Suprapubic skin (tissue), 4 donors: ENCODE measurements around the gene GMDS. TPM values are rescaled to one million over a fixed set of nuclear protein-coding genes. Genes with fewer than 3 reads are reported as not detected.

Experiments used
- DNase-seq, 2 donors: peaks; one replicate each; pipeline ENCODE4 v3.0.0-alpha.2; 2019; ENCODE audit warnings: low spot score in 2 of 2
- H3K27ac ChIP-seq: fragments of 200-600 bp; sonication (generic); one replicate; pipeline ENCODE4 v1.5.1; 2019
- H3K27me3 ChIP-seq: fragments of 200-600 bp; sonication (generic); one replicate; pipeline ENCODE4 v1.5.1; 2019
- H3K36me3 ChIP-seq: fragments of 200-600 bp; sonication (generic); one replicate; pipeline ENCODE4 v1.5.1; 2019
- H3K4me1 ChIP-seq: fragments of 200-600 bp; sonication (generic); one replicate; pipeline ENCODE4 v1.5.1; 2019
- H3K4me3 ChIP-seq: fragments of 200-600 bp; sonication (generic); one replicate; pipeline ENCODE4 v1.5.1; 2019; ENCODE audit warnings: mild to moderate bottlenecking
- H3K9me3 ChIP-seq: fragments of 200-600 bp; sonication (generic); one replicate; pipeline ENCODE4 v1.5.1; 2019
- CTCF ChIP-seq, 2 donors: fragments of 200-600 bp in 1 of 2; fragments of 450-650 bp in 1 of 2; sonication (generic) in 1 of 2; IDR thresholded peaks; one replicate each; pipeline ENCODE4 v1.5.1; 2016 to 2019; ENCODE audit warnings: antibody characterized with exemption in 2 of 2, mild to moderate bottlenecking in 1 of 2, moderate library complexity in 1 of 2
- EP300 ChIP-seq: sonication (generic); formaldehyde crosslinking; IDR thresholded peaks from one replicate; pipeline ENCODE4 v1.6.1; 2017; ENCODE audit warnings: antibody characterized with exemption
- POLR2A ChIP-seq, 2 donors: fragments of 450-650 bp; IDR thresholded peaks; one replicate each; pipeline ENCODE4 v1.6.1; 2017; ENCODE audit warnings: antibody characterized with exemption in 2 of 2, mild to moderate bottlenecking in 2 of 2, moderate library complexity in 2 of 2
- POLR2AphosphoS5 ChIP-seq, 3 donors: sonication (generic); formaldehyde crosslinking; IDR thresholded peaks; one replicate each; pipeline ENCODE4 v1.6.1; 2017; ENCODE audit warnings: antibody characterized with exemption in 3 of 3
- WGBS: methylation state at CpG from one replicate; pipeline ENCODE4 v1.1.5; 2018; 5-methylcytosine and 5-hydroxymethylcytosine counted together
- total RNA-seq, 4 donors: library from RNA; depleted of rRNA; stranded (reverse); fragments of >200 nt; gene quantifications; one replicate each; pipeline ENCODE4 v1.1.0, GENCODE V29; 2016

Gene GMDS
- total RNA-seq, 4 donors from 2014 or later, result 11.7 to 19.3 (median 13.2) TPM

- Histone ChIP-seq H3K27me3 (no peaks in the 10 kb centered on the region), H3K36me3 (no peaks in the 10 kb centered on the region), H3K4me3 (no peak overlapping the region), H3K9me3 (no peaks in the 10 kb centered on the region), H3K4me1 (no peaks in the 10 kb centered on the region), H3K27ac (no peak overlapping the region)
- 90% methylated on average over 2 of the region's 2 CpGs for WGBS
- TF ChIP-seq EP300 (no peak), CTCF (IDR thresholded peaks at IDR 0.05) (no peak), POLR2A (IDR thresholded peaks at IDR 0.05) (no peak), POLR2AphosphoS5 (IDR thresholded peaks at IDR 0.05) (no peak)
- DNase-seq, result no peak
Observed at GRCh38 chr6:2000962-2001361, 244.4 kb downstream of the GMDS start.

- H3K27me3 ChIP-seq, result no peaks in the 10 kb centered on the region
- 60% methylated on average over 3 of the region's 3 CpGs for WGBS
- H3K4me1 ChIP-seq, result no peaks in the 10 kb centered on the region
- H3K27ac ChIP-seq, result no peak overlapping the region
- no peak for DNase-seq
- no peak overlapping the region for H3K4me3 ChIP-seq
- TF ChIP-seq CTCF (IDR thresholded peaks at IDR 0.05), result no peak
- TF ChIP-seq POLR2AphosphoS5 (IDR thresholded peaks at IDR 0.05), result no peak
- TF ChIP-seq POLR2A (IDR thresholded peaks at IDR 0.05), result no peak
- TF ChIP-seq EP300, result no peak
- H3K9me3 ChIP-seq, result no peaks in the 10 kb centered on the region
- H3K36me3 ChIP-seq, result no peaks in the 10 kb centered on the region
Observed at GRCh38 chr6:1997702-1998101, 247.7 kb downstream of the GMDS start.

GRCh38 chr6:1995636-1996035 lies 249.8 kb downstream of the GMDS start:
- WGBS, result 81% methylated on average over 2 of the region's 2 CpGs
- DNase-seq, result no peak

GRCh38 chr6:1993042-1993441 lies 252.4 kb downstream of the GMDS start:
- H3K36me3 ChIP-seq, result no peaks in the 10 kb centered on the region
- no peak for TF ChIP-seq EP300
- TF ChIP-seq CTCF (IDR thresholded peaks at IDR 0.05), result no peak
- TF ChIP-seq POLR2A (IDR thresholded peaks at IDR 0.05), result no peak
- no peak for TF ChIP-seq POLR2AphosphoS5 (IDR thresholded peaks at IDR 0.05)
- H3K27me3 ChIP-seq, result no peaks in the 10 kb centered on the region
- H3K9me3 ChIP-seq, result no peaks in the 10 kb centered on the region
- H3K4me1 ChIP-seq, result no peaks in the 10 kb centered on the region
- DNase-seq, result no peak
- no peak overlapping the region for H3K27ac ChIP-seq
- no peak overlapping the region for H3K4me3 ChIP-seq
- 85% methylated on average over 6 of the region's 6 CpGs for WGBS

More at GRCh38 chr6:1995636-1996035, 249.8 kb downstream of the GMDS start:
- no peaks in the 10 kb centered on the region for H3K36me3 ChIP-seq
- H3K4me3 ChIP-seq, result no peak overlapping the region
- no peak for TF ChIP-seq POLR2AphosphoS5 (IDR thresholded peaks at IDR 0.05)
- no peak for TF ChIP-seq EP300
- TF ChIP-seq CTCF (IDR thresholded peaks at IDR 0.05), result no peak
- no peak for TF ChIP-seq POLR2A (IDR thresholded peaks at IDR 0.05)
- H3K27ac ChIP-seq, result no peak overlapping the region
- no peaks in the 10 kb centered on the region for H3K9me3 ChIP-seq
- H3K4me1 ChIP-seq, result no peaks in the 10 kb centered on the region
- H3K27me3 ChIP-seq, result no peaks in the 10 kb centered on the region

GRCh38 chr6:1991332-1991878 lies 254.0 kb downstream of the GMDS start:
- no peaks in the 10 kb centered on the region for H3K4me1 ChIP-seq
- no peak for DNase-seq
- no peak overlapping the region for H3K27ac ChIP-seq
- WGBS, result 97% methylated on average over 6 of the region's 6 CpGs
- no peaks in the 10 kb centered on the region for H3K9me3 ChIP-seq
- H3K36me3 ChIP-seq, result no peaks in the 10 kb centered on the region
- TF ChIP-seq CTCF (IDR thresholded peaks at IDR 0.05) (no peak), POLR2AphosphoS5 (IDR thresholded peaks at IDR 0.05) (no peak), EP300 (no peak), POLR2A (IDR thresholded peaks at IDR 0.05) (no peak)
- H3K4me3 ChIP-seq, result no peak overlapping the region
- no peaks in the 10 kb centered on the region for H3K27me3 ChIP-seq
